Left lung (tissue), 10 donors: ENCODE results near the gene MYO1F. TPM values are rescaled to one million over a fixed set of nuclear protein-coding genes. Genes with fewer than 3 reads are reported as not detected.
"Not testable (repeated sequence)": the region's sequence is repeated elsewhere in the genome, so short reads cannot be mapped to it uniquely, and the experiment has no call there.

ENCODE experiments used
- ATAC-seq: fragments of 200-7000 bp; cut with Tn5 transposase; one replicate; pipeline ENCODE4 v1.9.1; 2020; ENCODE audit warnings: moderate library complexity
- DNase-seq, 4 donors: peaks; one replicate each; pipeline ENCODE4 v3.0.0-alpha.2; 2013 to 2020
- H3K27ac ChIP-seq, 2 donors: fragments of 200-600 bp; sonication (generic) in 1 of 2; one replicate each; pipeline versions ENCODE4 v1.5.0 to v1.8.0; 2020 to 2021
- H3K27me3 ChIP-seq, 2 donors: fragments of 200-600 bp; sonication (generic) in 1 of 2; one replicate each; pipeline versions ENCODE4 v1.5.0 to v1.8.0; 2020 to 2021
- H3K36me3 ChIP-seq, 2 donors: fragments of 200-600 bp; sonication (generic) in 1 of 2; one replicate each; pipeline versions ENCODE4 v1.5.0 to v1.8.0; 2020 to 2021
- H3K4me1 ChIP-seq, 2 donors: fragments of 200-600 bp; one replicate each; pipeline ENCODE4 v1.8.0; 2021
- H3K4me3 ChIP-seq, 2 donors: fragments of 200-600 bp; sonication (generic) in 1 of 2; one replicate each; pipeline versions ENCODE4 v1.5.0 to v1.8.0; 2020 to 2021; ENCODE audit warnings: mild to moderate bottlenecking in 1 of 2
- H3K9me3 ChIP-seq, 2 donors: fragments of 200-600 bp; sonication (generic) in 1 of 2; one replicate each; pipeline versions ENCODE4 v1.5.0 to v1.8.0; 2020 to 2021
- intact Hi-C, 2 donors: fragments of 100-400 bp; cut with DNase I; formaldehyde crosslinking; loops; one replicate each; pipeline versions ENCODE4 v1.11.2 to v1.14.2; 2022
- polyA plus RNA-seq, 6 donors: library from polyadenylated mRNA; unstranded; fragments of 120-200 nt; gene quantifications; one replicate each; pipeline ENCODE4 v1.2.1, GENCODE V29; 2013; ENCODE audit not compliant: insufficient read length in 6 of 6
- total RNA-seq, 2 donors: library from RNA; stranded (reverse); fragmentation: NEBNext Ultra II Directional; extraction: Animal tissue kit (Norgen Biotek cat#: 25700); gene quantifications; one replicate each; pipeline ENCODE4 v1.2.1, GENCODE V29; 2021
- TF ChIP-seq, protein P1 (sequence below), 2 donors: fragments of 200-600 bp; sonication (generic) in 1 of 2; IDR thresholded peaks; one replicate each; pipeline versions ENCODE4 v1.5.0 to v1.8.0; 2021; ENCODE audit warnings: antibody characterized with exemption in 2 of 2
- donor health status: DM: no; HTN: yes; CAD: no.
- donor health status: DM: no; HTN: no; CAD: no.

Gene MYO1F
- total and polyA plus RNA-seq, 8 donors: 11.3 to 161 (median 13.8) TPM

DNA sequence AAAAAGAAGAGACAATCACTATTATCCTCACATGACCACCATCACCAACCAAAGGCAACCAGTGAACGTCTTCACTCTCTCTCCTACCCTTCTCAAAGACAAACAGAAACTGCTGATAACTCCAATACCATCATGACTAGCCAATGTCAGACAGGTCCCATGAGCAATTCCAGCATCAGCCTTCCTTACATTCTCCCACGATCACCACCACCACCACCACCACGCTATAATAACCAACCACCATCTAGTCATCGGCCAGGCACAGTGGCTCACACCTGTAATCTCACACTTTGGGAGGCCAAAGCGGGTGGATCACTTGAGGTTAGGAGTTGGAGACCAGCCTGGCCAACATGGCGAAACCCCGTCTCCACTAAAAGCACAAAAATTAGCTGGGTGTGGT lies 3.9 kb downstream of the MYO1F start:
- DNase-seq: no peak
- no peaks in the 10 kb centered on the region for H3K9me3 ChIP-seq
- TF ChIP-seq, protein P1, sequence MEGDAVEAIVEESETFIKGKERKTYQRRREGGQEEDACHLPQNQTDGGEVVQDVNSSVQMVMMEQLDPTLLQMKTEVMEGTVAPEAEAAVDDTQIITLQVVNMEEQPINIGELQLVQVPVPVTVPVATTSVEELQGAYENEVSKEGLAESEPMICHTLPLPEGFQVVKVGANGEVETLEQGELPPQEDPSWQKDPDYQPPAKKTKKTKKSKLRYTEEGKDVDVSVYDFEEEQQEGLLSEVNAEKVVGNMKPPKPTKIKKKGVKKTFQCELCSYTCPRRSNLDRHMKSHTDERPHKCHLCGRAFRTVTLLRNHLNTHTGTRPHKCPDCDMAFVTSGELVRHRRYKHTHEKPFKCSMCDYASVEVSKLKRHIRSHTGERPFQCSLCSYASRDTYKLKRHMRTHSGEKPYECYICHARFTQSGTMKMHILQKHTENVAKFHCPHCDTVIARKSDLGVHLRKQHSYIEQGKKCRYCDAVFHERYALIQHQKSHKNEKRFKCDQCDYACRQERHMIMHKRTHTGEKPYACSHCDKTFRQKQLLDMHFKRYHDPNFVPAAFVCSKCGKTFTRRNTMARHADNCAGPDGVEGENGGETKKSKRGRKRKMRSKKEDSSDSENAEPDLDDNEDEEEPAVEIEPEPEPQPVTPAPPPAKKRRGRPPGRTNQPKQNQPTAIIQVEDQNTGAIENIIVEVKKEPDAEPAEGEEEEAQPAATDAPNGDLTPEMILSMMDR (IDR thresholded peaks at IDR 0.05): no peak
- peak overlapping the region in 1 of 2 donors; percentile 36 for H3K4me3 ChIP-seq
- ATAC-seq: no peak
- peaks cover 0 to 8% of the 10 kb centered on the region in 2 donors for H3K27me3 ChIP-seq
- peaks cover 15 to 87% of the 10 kb centered on the region in 2 donors for H3K4me1 ChIP-seq
- H3K36me3 ChIP-seq: no peaks in the 10 kb centered on the region
- H3K27ac ChIP-seq: peak overlapping the region in 1 of 2 donors; percentile 91
- intact Hi-C loops: no loop called here

DNA sequence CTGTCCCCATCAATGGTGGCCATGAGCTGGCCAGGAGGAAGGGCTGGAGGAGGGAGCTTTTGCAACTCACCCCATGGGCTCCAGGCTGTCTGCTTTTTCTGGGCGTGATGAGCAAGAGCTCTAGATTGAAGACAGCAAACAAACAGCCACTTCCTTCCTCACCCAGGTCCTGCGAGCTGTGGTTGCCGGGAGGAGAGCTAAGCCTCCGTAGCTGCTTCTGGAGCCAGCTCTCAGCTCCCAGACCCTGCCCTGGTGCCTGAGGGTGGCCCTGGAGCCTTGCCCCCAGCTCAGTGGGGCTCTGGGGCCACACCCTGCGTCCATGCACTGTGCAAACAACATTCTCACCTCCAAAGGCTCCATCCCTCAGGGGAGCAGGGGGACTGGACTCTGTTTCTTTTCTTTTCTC lies 6.2 kb downstream of the MYO1F start:
- H3K4me3 ChIP-seq: peak overlapping the region in 1 of 2 donors; percentile 25

DNA sequence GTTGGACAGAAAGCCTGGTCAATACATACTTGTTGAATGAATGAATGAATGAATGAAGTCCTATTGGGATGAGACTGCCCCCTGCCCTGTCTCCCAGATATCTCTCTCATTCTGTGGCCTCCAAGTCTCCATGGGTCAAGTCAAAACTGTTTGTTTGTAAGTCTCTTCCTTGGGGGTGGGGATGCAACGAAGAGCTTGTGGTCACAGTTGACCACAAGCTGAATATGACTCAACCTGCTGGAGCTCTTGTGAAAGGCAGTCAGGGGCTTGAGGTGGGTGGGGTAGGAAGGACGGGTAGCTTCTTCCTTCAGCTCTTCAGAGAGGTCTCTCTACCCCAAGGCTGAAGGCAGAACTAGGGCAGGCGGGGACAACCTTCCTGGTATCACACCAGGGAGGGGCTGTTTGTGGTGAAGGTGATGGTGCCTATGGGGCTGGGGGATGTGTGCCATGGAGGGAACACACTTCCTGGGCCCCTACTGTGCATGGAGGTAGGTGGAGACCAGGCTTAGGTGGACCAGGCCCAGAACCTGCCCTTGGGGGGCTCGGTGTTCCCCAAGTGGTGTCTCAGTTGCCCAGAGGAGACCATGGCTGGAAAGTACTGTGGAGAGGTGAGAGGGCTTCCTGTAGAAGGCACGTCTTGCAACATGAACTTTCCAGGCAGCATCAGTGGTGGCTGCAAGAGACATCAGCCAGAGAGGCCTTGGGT lies 8.0 kb downstream of the MYO1F start:
- intact Hi-C loops: no loop called here

More for the DNA sequence above, 6.2 kb downstream of the MYO1F start:
- DNase-seq: peak in 2 of 4 donors; percentile 78 to 89
- ATAC-seq: peak; percentile 56
- intact Hi-C loops: no loop called here
- H3K27me3 ChIP-seq: no peaks in the 10 kb centered on the region
- no peaks in the 10 kb centered on the region for H3K9me3 ChIP-seq
- no peaks in the 10 kb centered on the region for H3K36me3 ChIP-seq
- TF ChIP-seq, protein P1 (IDR thresholded peaks at IDR 0.05): no peak
- peak overlapping the region; percentile 62 to 91 for H3K27ac ChIP-seq
- H3K4me1 ChIP-seq: peaks cover 14 to 94% of the 10 kb centered on the region in 2 donors

DNA sequence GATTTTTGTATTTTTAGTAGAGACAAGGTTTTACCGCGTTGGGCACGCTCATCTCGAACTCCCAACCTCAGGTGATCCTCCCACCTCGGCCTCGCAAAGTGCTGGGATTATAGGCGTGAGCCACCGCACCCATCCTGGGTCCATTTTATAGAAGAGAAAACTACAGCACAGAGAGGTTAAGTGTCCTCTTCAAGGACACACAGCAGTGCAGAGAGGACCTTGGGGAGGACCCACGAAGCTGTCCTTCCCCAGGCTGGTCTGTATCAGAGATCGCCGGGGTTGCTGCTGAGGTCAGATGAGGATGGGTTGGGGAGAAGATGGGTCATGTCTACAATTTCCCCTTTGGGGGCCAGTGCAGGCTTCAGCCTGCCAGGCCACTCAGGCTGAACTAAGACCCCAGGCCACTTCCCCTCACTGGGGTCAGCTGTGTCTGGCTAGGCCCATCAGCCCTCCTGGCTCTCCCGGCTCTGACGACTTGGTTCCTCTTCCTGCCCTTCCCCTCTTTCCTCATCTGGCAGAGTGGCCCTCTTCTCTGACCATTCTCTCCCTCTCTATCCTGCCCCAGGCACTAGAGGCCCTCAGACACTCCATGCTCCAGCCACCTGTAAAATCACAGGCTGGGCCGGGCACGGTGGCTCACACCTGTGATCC lies 9.6 kb downstream of the MYO1F start:
- peak; percentile 73 for ATAC-seq
- TF ChIP-seq, protein P1 (IDR thresholded peaks at IDR 0.05): no peak
- intact Hi-C loops: no loop called here
- Histone ChIP-seq H3K4me1 (peaks cover 11 to 97% of the 10 kb centered on the region in 2 donors), H3K27ac (peak overlapping the region in 1 of 2 donors; percentile 91), H3K36me3 (no peaks in the 10 kb centered on the region), H3K4me3 (peak overlapping the region in 1 of 2 donors; percentile 16), H3K27me3 (no peaks in the 10 kb centered on the region), H3K9me3 (no peaks in the 10 kb centered on the region)
- DNase-seq: peak in 2 of 4 donors; percentile 71 to 88

More for the DNA sequence above, 8.0 kb downstream of the MYO1F start:
- H3K27me3 ChIP-seq: no peaks in the 10 kb centered on the region
- DNase-seq (peak in 1 of 4 donors; percentile 84), ATAC-seq (peak; percentile 67)
- TF ChIP-seq, protein P1 (IDR thresholded peaks at IDR 0.05): peak in 1 of 2 donors; percentile 13
- H3K27ac ChIP-seq: peak overlapping the region; percentile 62 to 91
- H3K9me3 ChIP-seq: no peaks in the 10 kb centered on the region
- H3K4me3 ChIP-seq: peak overlapping the region in 1 of 2 donors; percentile 16
- H3K36me3 ChIP-seq: no peaks in the 10 kb centered on the region
- H3K4me1 ChIP-seq: peaks cover 11 to 100% of the 10 kb centered on the region in 2 donors

DNA sequence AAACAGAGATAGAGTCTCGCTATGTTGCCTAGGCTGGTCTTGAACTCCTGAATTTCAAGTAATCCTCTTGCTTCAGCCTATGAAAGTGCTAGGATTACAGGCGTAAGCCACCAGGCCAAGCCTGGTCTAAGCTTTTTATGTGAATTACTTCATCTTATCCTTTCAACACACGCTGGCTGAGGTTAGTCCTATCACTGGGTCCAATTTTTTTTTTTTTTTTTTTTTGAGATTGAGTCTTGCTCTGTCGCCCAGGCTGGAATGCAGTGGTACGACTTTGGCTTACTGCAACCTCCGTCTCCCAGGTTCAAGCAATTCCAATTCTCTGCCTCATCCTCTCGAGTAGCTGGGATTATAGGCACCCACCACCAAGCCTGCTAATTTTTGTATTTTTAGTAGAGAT lies 10.4 kb downstream of the MYO1F start:
- ATAC-seq: no peak
- no peaks in the 10 kb centered on the region for H3K27me3 ChIP-seq
- intact Hi-C loops: no loop called here
- peak overlapping the region in 1 of 2 donors; percentile 91 for H3K27ac ChIP-seq
- H3K4me1 ChIP-seq: peaks cover 11 to 96% of the 10 kb centered on the region in 2 donors
- H3K36me3 ChIP-seq: no peaks in the 10 kb centered on the region
- no peak for DNase-seq
- no peaks in the 10 kb centered on the region for H3K9me3 ChIP-seq
- H3K4me3 ChIP-seq: no peak overlapping the region
- TF ChIP-seq, protein P1 (IDR thresholded peaks at IDR 0.05): no peak

DNA sequence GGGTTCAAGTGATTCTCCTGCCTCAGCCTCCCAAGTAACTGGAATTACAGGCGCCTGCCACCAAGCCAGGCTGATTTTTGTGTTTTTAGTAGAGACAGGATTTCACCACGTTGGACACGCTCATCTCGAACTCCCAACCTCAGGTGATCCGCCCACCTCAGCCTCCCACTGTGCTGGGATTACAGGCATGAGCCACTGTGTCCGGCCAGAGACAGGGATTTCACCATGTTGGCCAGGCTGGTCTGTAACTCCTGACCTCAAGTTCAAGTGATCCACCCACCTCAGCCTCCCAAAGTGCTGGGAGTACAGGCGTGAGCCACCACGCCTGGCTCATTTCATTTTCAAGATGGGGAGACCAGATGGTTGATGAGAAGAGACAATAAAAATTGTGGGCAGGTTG lies 12.4 kb downstream of the MYO1F start:
- H3K36me3 ChIP-seq, H3K9me3 ChIP-seq, H3K27me3 ChIP-seq, DNase-seq, intact Hi-C loops, ATAC-seq: not testable (repeated sequence)
- H3K27ac ChIP-seq: peak overlapping the region in 1 of 2 donors; percentile 80
- peaks cover 6 to 89% of the 10 kb centered on the region in 2 donors for H3K4me1 ChIP-seq
- peak overlapping the region in 1 of 2 donors; percentile 13 for H3K4me3 ChIP-seq
